ENCODE results near the gene NCAN. TPM values are rescaled to one million over a fixed set of nuclear protein-coding genes. Genes with fewer than 3 reads are reported as not detected.

Gene NCAN
- total RNA-seq, 1 experiment from 2014 or later, result 0.15 TPM

- POLR2A ChIA-PET (ENCODE audit: unreplicated experiment), result no interaction called here
- DNase-seq (no peak), ATAC-seq (no peak)
- H3K9me2 ChIP-seq (replicated peaks; ENCODE audit: low read length), result no peaks in the 10 kb centered on the region
- no peak overlapping the region for H3K4me3 ChIP-seq (ENCODE audit: low read length)
- H2AFZ ChIP-seq (ENCODE audit: low read length), result no peak overlapping the region
- CTCF ChIA-PET, result no interaction called here
- no TSS peak for BruUV-seq (replicated peaks)
- H3K4me2 ChIP-seq (ENCODE audit: low read length), result no peak overlapping the region
- peaks cover 8% of the 10 kb centered on the region for H3K36me3 ChIP-seq (ENCODE audit: low read depth, low read length)
- intact Hi-C loops (cut with micrococcal nuclease), result no loop called here
- peaks cover 13% of the 10 kb centered on the region for H3K4me1 ChIP-seq (ENCODE audit: insufficient read depth, low read length)
- H3K79me2 ChIP-seq (ENCODE audit: low read length), result peaks cover 20% of the 10 kb centered on the region
- no peaks in the 10 kb centered on the region for H3F3A ChIP-seq (ENCODE audit: low read length, unreplicated experiment)
- TF ChIP-seq CTCF (conservative IDR thresholded peaks at IDR 0.05; ENCODE audit: low read depth, low read length), result no peak
- TF ChIP-seq EZH2 (IDR thresholded peaks at IDR 0.05; ENCODE audit: low read length, unreplicated experiment), result no peak
- TF ChIP-seq EZH2phosphoT487 (IDR thresholded peaks at IDR 0.05; ENCODE audit: borderline replicate concordance, low read length), result no peak
- no peaks in the 10 kb centered on the region for H4K20me1 ChIP-seq (ENCODE audit: low read length)
- H3K27me3 ChIP-seq (ENCODE audit: low read length), result no peaks in the 10 kb centered on the region
- H3K27ac ChIP-seq (ENCODE audit: low read length), result no peak overlapping the region
- no peaks in the 10 kb centered on the region for H3K9me3 ChIP-seq (ENCODE audit: low read length)
- H3K9ac ChIP-seq (ENCODE audit: low read length), result no peak overlapping the region
Measured at GRCh38 chr19:19205416-19206410, 6.0 kb upstream of the NCAN start.

- intact Hi-C loops (cut with micrococcal nuclease), result no loop called here
- peaks cover 4% of the 10 kb centered on the region; the same call in 1 of the 2 replicates for H3K36me3 ChIP-seq (ENCODE audit: low read depth, low read length)
- no peak overlapping the region for H2AFZ ChIP-seq (ENCODE audit: low read length)
- no peak overlapping the region for H3K4me3 ChIP-seq (ENCODE audit: low read length)
- no peak for DNase-seq
- H3K4me2 ChIP-seq (ENCODE audit: low read length), result no peak overlapping the region
- peaks cover 12% of the 10 kb centered on the region for H3K79me2 ChIP-seq (ENCODE audit: low read length)
- peaks cover 12% of the 10 kb centered on the region for H3K4me1 ChIP-seq (ENCODE audit: insufficient read depth, low read length)
- no peaks in the 10 kb centered on the region for H3K9me3 ChIP-seq (ENCODE audit: low read length)
- no peaks in the 10 kb centered on the region for H3K9me2 ChIP-seq (replicated peaks; ENCODE audit: low read length)
- H4K20me1 ChIP-seq (ENCODE audit: low read length), result no peaks in the 10 kb centered on the region
- TF ChIP-seq EZH2phosphoT487 (IDR thresholded peaks at IDR 0.05; ENCODE audit: borderline replicate concordance, low read length) (no peak), EZH2 (IDR thresholded peaks at IDR 0.05; ENCODE audit: low read length, unreplicated experiment) (no peak), CTCF (conservative IDR thresholded peaks at IDR 0.05; ENCODE audit: low read depth, low read length) (no peak)
- peaks cover 6% of the 10 kb centered on the region for H3K27me3 ChIP-seq (ENCODE audit: low read length)
- H3K27ac ChIP-seq (ENCODE audit: low read length), result no peak overlapping the region
- H3K9ac ChIP-seq (ENCODE audit: low read length), result no peak overlapping the region
- no peak for ATAC-seq
- POLR2A ChIA-PET (ENCODE audit: unreplicated experiment), result no interaction called here
- no peaks in the 10 kb centered on the region for H3F3A ChIP-seq (ENCODE audit: low read length, unreplicated experiment)
- BruUV-seq (replicated peaks), result no TSS peak
- CTCF ChIA-PET, result no interaction called here
Measured at GRCh38 chr19:19206938-19207337, 4.8 kb upstream of the NCAN start.

All from PC-3 (cell line).